GM19099 (cell line): ENCODE measurements around the gene NOC4L.

ENCODE experiments used
- POLR2A ChIP-seq: IDR thresholded peaks from 3 replicates; pipeline ENCODE4 v1.6.1; 2011; ENCODE audit warnings: low read depth; ENCODE audit not compliant: insufficient read length; ENCODE audit errors: extremely low read depth

Gene NOC4L

DNA sequence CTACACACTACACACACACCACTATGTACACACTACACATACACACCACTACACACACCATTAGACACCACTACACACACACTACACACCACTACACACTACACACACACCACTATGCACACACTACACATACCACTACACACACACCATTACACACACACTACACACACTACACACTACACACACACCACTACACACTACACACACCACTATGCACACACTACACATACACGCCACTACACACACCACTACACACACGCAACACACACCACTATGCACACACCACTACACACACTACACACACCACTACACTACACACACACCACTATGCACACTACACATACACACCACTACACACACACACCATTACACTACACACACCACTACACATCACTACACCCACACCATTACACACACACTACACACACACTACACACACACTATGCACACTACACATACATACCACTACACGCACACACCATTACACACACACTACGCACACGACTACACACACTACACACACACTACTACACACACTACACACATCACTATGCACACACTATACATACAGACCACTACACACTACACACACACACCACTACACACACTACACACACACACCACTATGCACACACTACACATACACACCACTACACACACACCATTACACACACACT is 13.6 kb downstream of the NOC4L start:
- TF ChIP-seq POLR2A, result no peak

DNA sequence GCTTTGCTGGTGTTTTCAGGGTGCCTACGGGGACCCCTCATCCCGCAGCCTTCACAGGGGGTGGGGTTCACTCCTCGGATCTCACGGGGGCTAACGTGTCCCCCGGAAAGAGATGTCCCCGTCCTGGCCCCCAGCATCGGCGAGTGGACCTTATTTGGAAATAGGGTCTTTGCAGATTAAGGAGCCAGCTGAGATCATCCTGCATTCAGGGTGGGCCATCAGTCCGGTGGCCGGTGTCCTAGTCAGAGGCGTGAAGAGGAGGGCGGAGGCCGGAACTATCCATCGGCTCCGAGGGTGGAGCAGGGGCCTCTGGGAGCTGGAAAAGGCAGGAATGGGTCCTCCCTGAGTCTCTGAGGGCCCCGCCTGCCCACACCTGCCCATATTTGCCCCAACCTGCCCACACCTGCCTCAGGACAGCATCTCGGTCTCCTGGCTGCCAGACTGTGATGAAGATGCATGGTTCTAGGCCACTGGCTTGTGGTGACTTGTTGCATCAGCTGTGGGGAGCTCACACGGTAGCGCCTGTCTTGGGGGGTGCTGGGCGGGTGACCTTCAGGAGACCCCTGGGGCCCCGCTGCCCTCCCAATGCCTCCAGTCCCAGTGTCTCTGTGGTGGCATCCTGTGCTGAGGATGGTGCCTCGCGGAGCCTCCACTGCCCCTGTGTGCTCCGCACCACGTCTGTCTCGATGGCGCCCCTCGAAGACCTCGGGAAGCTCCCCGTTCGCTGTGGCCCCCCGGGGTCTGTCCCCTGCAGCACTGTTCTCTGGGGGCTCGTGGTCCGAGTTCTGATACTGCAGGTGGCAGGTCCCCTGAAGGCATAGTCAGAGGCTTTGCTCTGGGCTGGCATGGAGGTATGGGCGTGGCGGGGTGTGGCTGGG is 14.7 kb downstream of the NOC4L start:
- no peak for TF ChIP-seq POLR2A

DNA sequence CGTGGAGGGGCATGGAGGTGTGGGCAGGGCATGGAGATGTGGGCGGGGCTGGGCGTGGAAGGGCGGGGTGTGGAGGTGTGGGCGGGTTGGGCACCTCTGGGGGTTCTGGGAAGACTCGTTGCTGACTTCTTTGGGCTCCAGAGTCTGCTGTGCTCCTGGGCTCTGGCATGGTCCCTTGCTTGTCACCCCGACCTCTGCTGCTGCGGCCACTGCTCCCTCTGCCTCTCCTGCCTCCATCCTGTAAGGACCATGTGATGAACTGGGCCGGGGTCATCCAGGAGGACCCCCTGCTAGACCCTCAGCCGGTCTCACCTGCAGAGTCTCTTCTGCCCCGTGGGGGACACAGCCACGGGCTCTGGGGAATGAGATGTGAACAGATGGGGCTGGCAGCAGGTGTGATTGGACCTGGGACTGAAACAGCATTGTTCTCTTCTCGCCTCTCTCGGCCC is 15.3 kb downstream of the NOC4L start:
- no peak for TF ChIP-seq POLR2A

- no peak for TF ChIP-seq POLR2A
Measured at GRCh38 chr12:132160016-132160415, 15.8 kb downstream of the NOC4L start.

- TF ChIP-seq POLR2A, result no peak
Measured at GRCh38 chr12:132160601-132161035, 16.4 kb downstream of the NOC4L start.

GRCh38 chr12:132161036-132161781 is 17.0 kb downstream of the NOC4L start:
- TF ChIP-seq POLR2A, result no peak

DNA sequence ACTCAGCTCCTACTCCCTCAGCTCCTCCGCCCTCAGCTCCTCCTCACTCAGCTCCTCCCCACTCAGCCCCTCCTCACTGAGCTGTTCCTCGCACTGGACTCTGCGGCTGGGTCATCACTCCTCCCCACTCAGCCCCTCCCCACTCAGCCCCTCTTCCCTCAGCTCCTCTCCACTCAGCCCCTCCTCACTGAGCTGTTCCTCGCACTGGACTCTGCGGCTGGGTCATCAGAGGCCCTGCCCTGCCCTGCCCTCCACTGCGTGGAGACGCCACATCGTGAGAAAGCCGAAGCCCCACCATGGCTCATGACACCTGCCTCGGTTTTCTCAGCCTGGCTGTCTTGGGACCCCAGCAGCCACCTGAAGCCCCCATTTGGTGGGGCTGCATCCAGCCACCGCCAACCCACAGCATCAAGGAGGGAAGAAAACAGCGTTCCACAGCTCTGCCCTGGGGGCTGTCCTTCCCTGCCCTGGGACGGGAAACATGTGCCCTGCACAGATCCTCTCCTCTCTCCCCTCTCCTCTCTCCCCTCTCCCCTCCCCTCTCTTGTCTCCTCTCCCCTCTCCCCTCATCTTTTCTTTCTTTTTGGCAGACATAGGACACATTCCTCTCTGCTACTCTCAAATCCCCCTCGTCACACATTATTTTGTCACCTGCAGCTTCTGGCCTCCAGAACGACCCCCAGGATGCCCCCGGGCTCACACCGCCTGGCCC is 17.7 kb downstream of the NOC4L start:
- no peak for TF ChIP-seq POLR2A

GRCh38 chr12:132162508-132163031 is 18.3 kb downstream of the NOC4L start:
- TF ChIP-seq POLR2A, result no peak

GRCh38 chr12:132163041-132163910 is 19.0 kb downstream of the NOC4L start:
- no peak for TF ChIP-seq POLR2A

DNA sequence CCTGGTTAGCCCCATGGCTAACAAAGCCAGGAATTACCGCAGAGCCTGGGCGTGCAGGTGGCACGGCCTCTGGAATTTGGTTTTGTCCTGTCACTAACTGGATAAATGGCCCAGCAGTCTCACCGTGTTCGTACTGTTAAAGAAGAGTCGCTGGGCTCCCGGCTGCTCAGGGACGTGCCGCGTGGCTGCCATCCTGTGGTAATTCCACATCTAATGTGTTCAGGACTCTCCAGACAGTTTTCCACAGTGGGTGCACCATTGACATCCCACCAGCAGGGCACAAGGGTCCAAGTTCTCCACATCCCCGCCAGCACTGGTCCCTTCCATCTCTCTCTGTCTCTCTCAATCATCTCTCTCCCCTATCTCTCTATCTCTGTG is 19.6 kb downstream of the NOC4L start:
- no peak for TF ChIP-seq POLR2A

GRCh38 chr12:132164426-132164825 is 20.2 kb downstream of the NOC4L start:
- no peak for TF ChIP-seq POLR2A

DNA sequence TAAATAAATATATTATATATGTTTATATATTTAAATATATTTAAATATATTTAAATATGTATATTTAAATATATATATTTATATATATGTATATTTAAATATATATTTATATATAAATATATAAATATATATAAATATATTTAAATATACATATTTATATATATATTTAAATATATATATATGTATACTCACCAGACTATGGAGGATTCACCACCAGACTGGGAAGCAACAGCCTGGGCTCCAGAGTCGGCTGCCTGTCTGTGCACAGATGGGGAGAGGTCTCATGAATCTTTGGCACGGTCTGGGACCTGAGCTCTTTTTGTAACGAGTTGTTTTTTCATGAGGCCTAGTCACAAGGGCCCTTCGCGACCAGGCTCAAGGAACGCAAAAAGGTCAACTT is 21.3 kb downstream of the NOC4L start:
- TF ChIP-seq POLR2A, result no peak

GRCh38 chr12:132166093-132166492 is 21.8 kb downstream of the NOC4L start:
- no peak for TF ChIP-seq POLR2A
